Lower leg skin (tissue), 3 donors: Measurements from ENCODE around the gene ST7.

Experiments used
- POLR2A ChIP-seq, 2 donors: fragments of 450-650 bp; IDR thresholded peaks; one replicate each; pipeline ENCODE4 v1.6.1; 2016 to 2017; ENCODE audit warnings: antibody characterized with exemption in 2 of 2, mild to moderate bottlenecking in 1 of 2, moderate library complexity in 1 of 2
- TF ChIP-seq, protein P1 (sequence below), 3 donors: fragments of 450-650 bp; IDR thresholded peaks; one replicate each; pipeline ENCODE4 v1.5.1; 2016; ENCODE audit warnings: antibody characterized with exemption in 3 of 3, mild to moderate bottlenecking in 3 of 3, moderate library complexity in 2 of 3

DNA sequence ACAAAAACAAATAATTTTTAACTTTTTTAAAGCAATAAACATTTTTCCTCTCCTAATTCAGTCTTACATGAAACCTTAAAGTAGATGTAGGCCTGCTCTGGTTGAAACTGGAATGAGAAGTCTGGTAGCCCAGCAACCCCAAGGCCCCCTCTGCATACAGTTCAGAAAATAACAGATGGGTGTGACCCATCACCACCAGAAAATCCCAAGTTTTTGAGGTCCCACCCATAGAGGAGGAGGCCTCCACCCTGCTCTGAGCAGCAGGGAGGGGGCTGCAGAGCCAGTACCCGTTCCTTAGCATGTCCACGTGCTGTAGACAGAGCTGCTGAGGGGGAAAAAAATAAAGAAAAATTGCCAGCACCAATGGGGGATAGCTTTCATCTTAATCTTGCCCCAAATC lies 246.8 kb downstream of the ST7 start:
- no peak for TF ChIP-seq POLR2A (IDR thresholded peaks at IDR 0.05)
- TF ChIP-seq, protein P1, sequence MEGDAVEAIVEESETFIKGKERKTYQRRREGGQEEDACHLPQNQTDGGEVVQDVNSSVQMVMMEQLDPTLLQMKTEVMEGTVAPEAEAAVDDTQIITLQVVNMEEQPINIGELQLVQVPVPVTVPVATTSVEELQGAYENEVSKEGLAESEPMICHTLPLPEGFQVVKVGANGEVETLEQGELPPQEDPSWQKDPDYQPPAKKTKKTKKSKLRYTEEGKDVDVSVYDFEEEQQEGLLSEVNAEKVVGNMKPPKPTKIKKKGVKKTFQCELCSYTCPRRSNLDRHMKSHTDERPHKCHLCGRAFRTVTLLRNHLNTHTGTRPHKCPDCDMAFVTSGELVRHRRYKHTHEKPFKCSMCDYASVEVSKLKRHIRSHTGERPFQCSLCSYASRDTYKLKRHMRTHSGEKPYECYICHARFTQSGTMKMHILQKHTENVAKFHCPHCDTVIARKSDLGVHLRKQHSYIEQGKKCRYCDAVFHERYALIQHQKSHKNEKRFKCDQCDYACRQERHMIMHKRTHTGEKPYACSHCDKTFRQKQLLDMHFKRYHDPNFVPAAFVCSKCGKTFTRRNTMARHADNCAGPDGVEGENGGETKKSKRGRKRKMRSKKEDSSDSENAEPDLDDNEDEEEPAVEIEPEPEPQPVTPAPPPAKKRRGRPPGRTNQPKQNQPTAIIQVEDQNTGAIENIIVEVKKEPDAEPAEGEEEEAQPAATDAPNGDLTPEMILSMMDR (IDR thresholded peaks at IDR 0.05) = no peak
